Caco-2 (cell line): ENCODE data around the gene MSRB1. TPM values are rescaled to one million over a fixed set of nuclear protein-coding genes. Genes with fewer than 3 reads are reported as not detected.

Experiments
- BruUV-seq: library from RNA; stranded (reverse); fragments of 400-500 nt; replicated peaks from 2 replicates; lab custom pipeline; 2021; lab: Mats Ljungman, UMichigan
- CTCF ChIA-PET: fragments of 300-600 bp; sonication (Branson Sonifier 250); formaldehyde crosslinking; loops from one replicate; lab custom pipeline; 2022; ENCODE audit warnings: antibody characterized with exemption; lab: Charles Lee
- POLR2A ChIA-PET: fragments of 300-600 bp; sonication (Branson Sonifier 250); formaldehyde crosslinking; loops from one replicate; lab custom pipeline; 2022; ENCODE audit warnings: antibody characterized with exemption; lab: Charles Lee
- DNase-seq, 2 experiments: peaks; one replicate each; pipeline versions ENCODE4 v3.0.0 to v3.0.0-alpha.2; 2020 to 2022
- H3K27me3 ChIP-seq: replicated peaks from 2 replicates; pipeline ENCODE4 v1.6.0; 2011; ENCODE audit warnings: low read length; ENCODE audit not compliant: control insufficient read depth, insufficient read depth
- H3K36me3 ChIP-seq: 2 replicates; pipeline ENCODE4 v1.5.1; 2011; ENCODE audit warnings: low read length; ENCODE audit not compliant: control insufficient read depth, insufficient read depth
- H3K4me1 ChIP-seq: fragments of 250-450 bp; sonication (Bioruptor Pico); 2 replicates; pipeline ENCODE4 v1.5.1; 2020; ENCODE audit warnings: mild to moderate bottlenecking
- H3K4me3 ChIP-seq: 2 replicates; pipeline ENCODE4 v1.5.1; 2011; ENCODE audit warnings: low read depth, mild to moderate bottlenecking, control low read depth, low read length
- H3K9me3 ChIP-seq: fragments of 250-450 bp; sonication (Bioruptor Pico); 2 replicates; pipeline ENCODE4 v1.5.1; 2020; ENCODE audit warnings: mild to moderate bottlenecking, moderate library complexity
- H3K27ac Mint-ChIP-seq: one replicate; pipeline ENCODE4 v1.8.0; 2022; ENCODE audit warnings: mixed read lengths; ENCODE audit not compliant: unreplicated experiment
- H3K27me3 Mint-ChIP-seq: one replicate; pipeline ENCODE4 v1.8.0; 2022; ENCODE audit warnings: mixed read lengths; ENCODE audit not compliant: insufficient read depth, unreplicated experiment
- H3K36me3 Mint-ChIP-seq: one replicate; pipeline ENCODE4 v1.8.0; 2022; ENCODE audit warnings: mild to moderate bottlenecking, mixed read lengths; ENCODE audit not compliant: insufficient read depth, unreplicated experiment
- H3K4me1 Mint-ChIP-seq: one replicate; pipeline ENCODE4 v1.8.0; 2022; ENCODE audit warnings: low read depth, mixed read lengths; ENCODE audit not compliant: unreplicated experiment
- H3K4me3 Mint-ChIP-seq: one replicate; pipeline ENCODE4 v1.8.0; 2022; ENCODE audit warnings: mild to moderate bottlenecking, moderate library complexity, mixed read lengths; ENCODE audit not compliant: unreplicated experiment
- H3K9me3 Mint-ChIP-seq: one replicate; pipeline ENCODE4 v1.8.0; 2022; ENCODE audit warnings: mixed read lengths; ENCODE audit not compliant: unreplicated experiment
- intact Hi-C: fragments of 100-400 bp; cut with micrococcal nuclease; formaldehyde crosslinking; loops from one replicate; pipeline ENCODE4 v1.10.0; 2022; ENCODE audit not compliant: unreplicated experiment
- total RNA-seq: library from RNA; stranded (reverse); gene quantifications from 2 replicates; pipeline ENCODE4 v1.2.3, GENCODE V29; 2022
- TF ChIP-seq, protein P1 (sequence below), 2 experiments: fragments of 200-600 bp in 1 of 2; IDR thresholded peaks; 1 replicate in 1 of 2; 2 replicates in 1 of 2; pipeline versions ENCODE4 v1.5.1 to v1.8.0; 2011 to 2022; ENCODE audit warnings: antibody characterized with exemption in 1 of 2, control low read depth in 1 of 2, inconsistent platforms in 1 of 2, low read depth in 1 of 2, low read length in 1 of 2, mild to moderate bottlenecking in 1 of 2, moderate library complexity in 1 of 2; ENCODE audit not compliant: insufficient read depth in 1 of 2, severe bottlenecking in 1 of 2, unreplicated experiment in 1 of 2

MSRB1 gene
- total RNA-seq, 1 experiment from 2014 or later = 30.5 TPM

- no peaks in the 10 kb centered on the region; the same call in 1 of the 2 replicates for H3K36me3 ChIP-seq
- BruUV-seq = no TSS peak
- no peaks in the 10 kb centered on the region for H3K4me1 ChIP-seq
- H3K27me3 ChIP-seq = no peaks in the 10 kb centered on the region
- POLR2A ChIA-PET = no interaction called here
- Mint-ChIP-seq H3K27ac (no peak overlapping the region), H3K27me3 (no peaks in the 10 kb centered on the region), H3K9me3 (no peaks in the 10 kb centered on the region), H3K36me3 (peaks cover 30% of the 10 kb centered on the region), H3K4me1 (peaks cover 9% of the 10 kb centered on the region), H3K4me3 (no peak overlapping the region)
- DNase-seq = no peak
- TF ChIP-seq, protein P1, sequence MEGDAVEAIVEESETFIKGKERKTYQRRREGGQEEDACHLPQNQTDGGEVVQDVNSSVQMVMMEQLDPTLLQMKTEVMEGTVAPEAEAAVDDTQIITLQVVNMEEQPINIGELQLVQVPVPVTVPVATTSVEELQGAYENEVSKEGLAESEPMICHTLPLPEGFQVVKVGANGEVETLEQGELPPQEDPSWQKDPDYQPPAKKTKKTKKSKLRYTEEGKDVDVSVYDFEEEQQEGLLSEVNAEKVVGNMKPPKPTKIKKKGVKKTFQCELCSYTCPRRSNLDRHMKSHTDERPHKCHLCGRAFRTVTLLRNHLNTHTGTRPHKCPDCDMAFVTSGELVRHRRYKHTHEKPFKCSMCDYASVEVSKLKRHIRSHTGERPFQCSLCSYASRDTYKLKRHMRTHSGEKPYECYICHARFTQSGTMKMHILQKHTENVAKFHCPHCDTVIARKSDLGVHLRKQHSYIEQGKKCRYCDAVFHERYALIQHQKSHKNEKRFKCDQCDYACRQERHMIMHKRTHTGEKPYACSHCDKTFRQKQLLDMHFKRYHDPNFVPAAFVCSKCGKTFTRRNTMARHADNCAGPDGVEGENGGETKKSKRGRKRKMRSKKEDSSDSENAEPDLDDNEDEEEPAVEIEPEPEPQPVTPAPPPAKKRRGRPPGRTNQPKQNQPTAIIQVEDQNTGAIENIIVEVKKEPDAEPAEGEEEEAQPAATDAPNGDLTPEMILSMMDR (IDR thresholded peaks at IDR 0.05; ENCODE audit: insufficient read depth in 1 of 2, low read depth in 1 of 2, low read length in 1 of 2, severe bottlenecking in 1 of 2, unreplicated experiment in 1 of 2) = no peak
- no peak overlapping the region for H3K4me3 ChIP-seq
- intact Hi-C loops = no loop called here
- H3K9me3 ChIP-seq = no peaks in the 10 kb centered on the region
- CTCF ChIA-PET = no interaction called here
Observed at GRCh38 chr16:1975432-1976215, 32.6 kb upstream of the MSRB1 start.

GRCh38 chr16:1974157-1975070 lies 31.4 kb upstream of the MSRB1 start:
- H3K36me3 ChIP-seq = no peaks in the 10 kb centered on the region; the same call in 1 of the 2 replicates
- Mint-ChIP-seq H3K27ac (no peak overlapping the region), H3K27me3 (no peaks in the 10 kb centered on the region), H3K36me3 (peaks cover 26% of the 10 kb centered on the region), H3K4me1 (peaks cover 9% of the 10 kb centered on the region), H3K4me3 (no peak overlapping the region), H3K9me3 (no peaks in the 10 kb centered on the region)
- CTCF ChIA-PET = no interaction called here
- TF ChIP-seq, protein P1 (IDR thresholded peaks at IDR 0.05; ENCODE audit: insufficient read depth in 1 of 2, low read depth in 1 of 2, low read length in 1 of 2, severe bottlenecking in 1 of 2, unreplicated experiment in 1 of 2) = no peak
- no peaks in the 10 kb centered on the region for H3K4me1 ChIP-seq
- H3K27me3 ChIP-seq = no peaks in the 10 kb centered on the region
- no peak overlapping the region for H3K4me3 ChIP-seq
- intact Hi-C loops = no loop called here
- POLR2A ChIA-PET = no interaction called here
- DNase-seq = no peak
- no TSS peak for BruUV-seq
- no peaks in the 10 kb centered on the region for H3K9me3 ChIP-seq

GRCh38 chr16:1973461-1974156 lies 30.6 kb upstream of the MSRB1 start:
- CTCF ChIA-PET = no interaction called here
- Mint-ChIP-seq H3K4me1 (peaks cover 9% of the 10 kb centered on the region), H3K9me3 (no peaks in the 10 kb centered on the region), H3K27ac (no peak overlapping the region), H3K4me3 (no peak overlapping the region), H3K27me3 (no peaks in the 10 kb centered on the region), H3K36me3 (peaks cover 26% of the 10 kb centered on the region)
- Histone ChIP-seq H3K4me3 (no peak overlapping the region), H3K36me3 (no peaks in the 10 kb centered on the region; the same call in 1 of the 2 replicates), H3K27me3 (no peaks in the 10 kb centered on the region), H3K4me1 (no peaks in the 10 kb centered on the region), H3K9me3 (no peaks in the 10 kb centered on the region)
- DNase-seq = no peak
- TF ChIP-seq, protein P1 (IDR thresholded peaks at IDR 0.05; ENCODE audit: insufficient read depth in 1 of 2, low read depth in 1 of 2, low read length in 1 of 2, severe bottlenecking in 1 of 2, unreplicated experiment in 1 of 2) = no peak
- POLR2A ChIA-PET = no interaction called here
- intact Hi-C loops = no loop called here
- no TSS peak for BruUV-seq
